SJCRH30 (cell line): ENCODE data around the gene S100A7A. TPM values are rescaled to one million over a fixed set of nuclear protein-coding genes. Genes with fewer than 3 reads are reported as not detected.
A peak's percentile ranks its signal among the peaks of the same experiment; 100 is the strongest.
"Not testable (repeated sequence)": the region's sequence is repeated elsewhere in the genome, so short reads cannot be mapped to it uniquely, and the experiment has no call there.

Source experiments
- DNase-seq, 2 experiments: peaks; one replicate each; pipeline ENCODE4 v3.0.0-alpha.2; 2015 to 2020
- H3K27ac ChIP-seq: fragments of 250-450 bp; sonication (Bioruptor Pico); 2 replicates; pipeline ENCODE4 v1.5.1; 2020; ENCODE audit warnings: mild to moderate bottlenecking, moderate library complexity
- H3K27me3 ChIP-seq: fragments of 250-450 bp; sonication (Bioruptor Pico); 2 replicates; pipeline ENCODE4 v1.5.1; 2020; ENCODE audit warnings: mild to moderate bottlenecking, moderate library complexity
- H3K36me3 ChIP-seq: fragments of 250-450 bp; sonication (Bioruptor Pico); 2 replicates; pipeline ENCODE4 v1.5.1; 2020; ENCODE audit warnings: mild to moderate bottlenecking, moderate library complexity
- H3K4me1 ChIP-seq: fragments of 250-450 bp; sonication (Bioruptor Pico); 2 replicates; pipeline ENCODE4 v1.5.1; 2020; ENCODE audit warnings: mild to moderate bottlenecking, moderate library complexity
- H3K4me3 ChIP-seq: fragments of 250-450 bp; sonication (Bioruptor Pico); 2 replicates; pipeline ENCODE4 v1.5.1; 2020; ENCODE audit warnings: mild to moderate bottlenecking, moderate library complexity
- H3K9me3 ChIP-seq: fragments of 250-450 bp; sonication (Bioruptor Pico); replicated peaks from 2 replicates; pipeline ENCODE4 v1.5.1; 2020; ENCODE audit warnings: mild to moderate bottlenecking, moderate library complexity
- total RNA-seq: library from RNA; depleted of rRNA; stranded (reverse); fragments of >200 nt; shearing (Covaris generic); gene quantifications from 2 replicates; pipeline ENCODE4 v1.2.3, GENCODE V29; 2014

The S100A7A gene
- total RNA-seq, 1 experiment from 2014 or later = not detected

DNA sequence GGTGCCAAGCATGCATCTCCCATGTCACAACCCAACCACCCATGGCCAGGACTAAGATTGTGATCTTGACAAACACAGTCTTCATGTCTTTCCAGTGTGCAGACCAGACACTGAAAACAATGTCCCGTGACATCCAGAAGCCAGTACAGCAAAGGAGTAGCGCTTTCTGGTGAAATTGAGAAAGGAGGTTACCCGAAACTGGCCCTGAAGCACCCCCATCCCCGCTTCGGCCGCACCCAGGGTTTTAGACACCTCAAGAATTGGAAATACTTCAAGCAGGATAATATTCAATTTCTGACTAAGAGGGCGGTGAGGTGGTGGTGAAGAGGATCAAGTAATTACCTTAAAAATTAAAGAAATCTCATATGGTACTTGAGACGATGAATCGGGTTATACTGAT, 14.9 kb upstream of the S100A7A start:
- H3K36me3 ChIP-seq = no peaks in the 10 kb centered on the region
- no peak for DNase-seq
- no peak overlapping the region for H3K4me3 ChIP-seq
- H3K27ac ChIP-seq = no peak overlapping the region
- no peaks in the 10 kb centered on the region for H3K4me1 ChIP-seq
- H3K27me3 ChIP-seq = 0 out of 2 replicates have a peak, but pooled peaks cover 6% of the 10 kb centered on the region
- no peaks in the 10 kb centered on the region for H3K9me3 ChIP-seq

DNA sequence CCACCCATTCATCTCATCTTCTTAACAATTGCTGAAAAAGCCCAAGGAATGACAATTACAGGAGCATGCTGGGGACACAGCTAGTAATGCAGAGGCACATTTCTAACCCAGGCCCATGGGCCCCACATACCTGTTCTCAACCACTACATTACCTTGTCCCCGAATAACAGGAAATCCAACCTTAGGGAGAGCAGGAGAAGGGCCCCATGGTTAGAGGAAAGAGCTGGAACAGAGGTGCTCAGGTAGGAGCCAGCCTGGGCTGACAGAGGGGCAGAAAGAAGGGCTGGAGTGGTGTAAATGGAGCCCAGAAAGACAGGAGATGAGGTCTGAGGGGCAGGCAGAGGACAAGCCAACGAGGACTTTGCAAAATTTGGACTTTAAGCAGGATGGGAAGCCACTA, 14.1 kb upstream of the S100A7A start:
- Histone ChIP-seq H3K27me3 (0 out of 2 replicates have a peak, but pooled peaks cover 6% of the 10 kb centered on the region), H3K36me3 (no peaks in the 10 kb centered on the region), H3K27ac (no peak overlapping the region), H3K4me1 (no peaks in the 10 kb centered on the region), H3K4me3 (no peak overlapping the region), H3K9me3 (no peaks in the 10 kb centered on the region)
- DNase-seq = no peak

DNA sequence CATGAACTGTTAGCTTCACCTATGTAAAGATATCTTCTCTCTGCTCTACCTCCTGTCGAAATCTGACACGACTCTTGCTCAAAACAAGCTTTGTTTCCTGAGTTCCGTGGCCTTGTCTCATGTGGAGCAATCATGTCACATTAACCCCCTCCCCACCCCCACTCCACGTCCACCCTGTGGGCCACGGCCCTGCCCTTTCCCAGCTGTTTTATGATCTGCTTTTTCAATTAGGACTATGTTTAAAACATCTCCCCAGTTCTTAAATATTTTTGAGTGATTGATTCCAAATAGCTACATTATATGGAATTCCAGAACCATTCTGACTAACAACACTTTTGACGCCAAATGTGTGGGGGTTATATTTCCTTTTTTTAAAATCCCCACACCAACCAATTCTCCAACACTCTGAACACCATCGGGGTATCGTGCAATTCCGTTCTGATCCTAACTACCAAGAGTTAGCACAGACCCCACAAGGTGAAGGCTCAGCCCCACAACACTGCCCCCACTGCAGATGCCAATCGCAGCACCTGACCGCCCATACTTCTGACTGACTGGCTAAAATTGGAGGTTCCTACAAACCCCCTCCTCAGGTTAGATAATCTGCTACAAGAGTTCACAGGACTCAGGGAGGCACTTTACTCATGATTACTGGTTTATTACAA, 12.8 kb upstream of the S100A7A start:
- no peak for DNase-seq
- H3K27ac ChIP-seq = no peak overlapping the region
- no peaks in the 10 kb centered on the region for H3K9me3 ChIP-seq
- 0 out of 2 replicates have a peak, but pooled peaks cover 3% of the 10 kb centered on the region for H3K27me3 ChIP-seq
- no peaks in the 10 kb centered on the region for H3K4me1 ChIP-seq
- H3K4me3 ChIP-seq = no peak overlapping the region
- H3K36me3 ChIP-seq = no peaks in the 10 kb centered on the region

DNA sequence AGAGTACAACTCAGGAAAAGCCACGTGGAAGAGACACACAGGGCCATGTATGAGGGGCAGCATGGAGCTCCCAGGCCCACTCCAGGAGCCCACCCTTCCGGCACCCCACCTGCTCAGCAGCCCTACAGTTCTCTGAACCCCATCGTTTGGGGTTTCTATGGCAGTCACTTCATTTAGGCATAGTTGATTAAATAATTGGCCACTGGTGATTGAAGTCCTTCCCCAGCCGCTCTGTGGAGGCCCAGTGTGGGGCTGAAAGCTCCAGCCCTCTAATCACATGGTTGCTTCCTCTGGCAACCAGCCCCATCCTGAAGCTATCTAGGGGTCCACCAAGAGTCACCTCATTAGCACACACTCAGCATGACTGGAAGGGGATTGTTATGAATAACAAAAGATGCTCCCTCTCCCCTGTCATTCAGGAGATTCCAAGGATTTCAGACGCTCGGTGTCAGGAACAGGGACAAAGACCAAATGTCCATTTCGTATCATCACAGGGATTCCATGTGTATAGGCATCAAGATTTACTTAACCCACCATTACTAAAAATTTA, 12.2 kb upstream of the S100A7A start:
- Histone ChIP-seq H3K27me3 (0 out of 2 replicates have a peak, but pooled peaks cover 3% of the 10 kb centered on the region), H3K9me3 (no peaks in the 10 kb centered on the region), H3K4me1 (no peaks in the 10 kb centered on the region), H3K27ac (no peak overlapping the region), H3K4me3 (no peak overlapping the region), H3K36me3 (no peaks in the 10 kb centered on the region)
- no peak for DNase-seq

DNA sequence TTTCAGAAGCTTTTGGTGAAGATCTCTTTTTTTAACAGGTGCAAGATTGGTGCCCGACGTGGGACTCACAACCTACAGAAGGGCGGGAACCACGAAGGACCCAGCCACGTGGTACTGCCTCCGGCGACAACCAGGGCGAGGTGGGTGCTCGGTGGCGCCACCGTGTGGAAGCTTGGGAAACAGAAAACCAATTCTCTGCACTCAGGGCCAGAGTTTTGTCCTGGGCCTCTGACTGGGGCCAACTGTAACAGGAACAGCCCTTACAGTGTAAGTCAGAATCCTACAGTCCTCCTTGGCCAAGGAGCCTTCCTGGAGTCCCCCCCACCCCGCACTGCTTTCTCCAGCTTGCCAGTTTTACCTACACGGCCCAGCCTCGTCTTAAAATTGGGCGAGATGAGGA, 11.6 kb upstream of the S100A7A start:
- Histone ChIP-seq H3K27me3 (0 out of 2 replicates have a peak, but pooled peaks cover 3% of the 10 kb centered on the region), H3K36me3 (no peaks in the 10 kb centered on the region), H3K4me1 (no peaks in the 10 kb centered on the region), H3K9me3 (no peaks in the 10 kb centered on the region), H3K27ac (no peak overlapping the region), H3K4me3 (no peak overlapping the region)
- DNase-seq = peak; percentile 19 to 41

DNA sequence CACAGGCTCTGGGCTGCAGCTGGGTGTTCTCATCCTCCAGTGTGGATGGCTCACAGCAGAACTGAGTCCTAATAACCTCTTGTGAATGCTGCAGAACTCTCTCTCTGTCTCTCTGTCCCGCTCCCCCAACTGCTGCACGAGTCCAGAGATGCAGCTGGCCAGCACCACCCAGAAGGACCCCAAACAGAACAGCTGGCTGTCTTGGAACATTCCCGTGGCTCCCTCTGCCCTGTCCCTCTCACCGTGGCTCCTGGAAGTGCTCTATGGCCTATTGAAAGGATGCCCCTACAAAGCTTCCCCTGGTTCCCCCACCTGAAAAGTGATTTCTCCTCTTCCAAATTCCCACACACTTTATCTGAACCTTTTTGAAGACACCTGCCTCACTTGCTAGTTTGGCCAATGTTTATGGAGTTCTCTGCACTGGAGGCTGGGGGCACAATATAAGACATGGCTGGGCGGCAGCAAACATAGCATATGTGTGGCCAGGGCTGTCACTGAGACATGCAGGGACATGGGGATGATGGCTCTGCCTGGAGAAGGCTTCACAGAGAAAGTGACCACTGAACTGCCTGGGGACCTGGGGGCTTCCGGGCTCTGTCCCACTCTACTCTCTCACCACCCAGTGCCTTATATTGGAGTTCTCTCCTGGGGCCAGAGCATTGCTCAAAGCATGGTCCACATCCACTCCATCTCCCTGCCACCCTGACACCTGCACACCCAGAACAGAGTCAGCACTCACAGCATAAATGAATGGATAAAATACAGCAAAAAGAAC, 10.3 kb upstream of the S100A7A start:
- H3K27ac ChIP-seq, DNase-seq, H3K4me1 ChIP-seq, H3K36me3 ChIP-seq, H3K4me3 ChIP-seq, H3K9me3 ChIP-seq, H3K27me3 ChIP-seq: not testable (repeated sequence)

DNA sequence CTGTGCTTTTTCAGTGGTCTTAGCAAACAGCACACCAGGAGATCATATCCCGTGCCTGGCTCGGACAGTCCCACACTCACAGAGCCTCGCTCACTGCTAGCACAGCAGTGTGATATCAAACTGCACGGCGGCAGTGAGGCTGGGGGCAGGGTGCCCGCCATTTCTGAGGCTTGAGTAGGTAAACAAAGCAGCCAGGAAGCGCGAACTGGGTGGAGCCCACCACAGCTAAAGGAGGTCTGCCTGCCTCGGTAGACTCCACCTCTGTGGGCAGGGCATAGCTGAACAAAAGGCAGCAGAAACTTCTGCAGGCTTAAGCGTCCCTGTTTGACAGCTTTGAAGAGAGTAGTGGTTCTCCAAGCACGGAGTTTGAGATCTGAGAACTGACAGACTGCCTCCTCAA, 9.0 kb upstream of the S100A7A start:
- not testable (repeated sequence) for H3K9me3 ChIP-seq, H3K36me3 ChIP-seq, H3K27ac ChIP-seq, H3K4me3 ChIP-seq, DNase-seq, H3K27me3 ChIP-seq, H3K4me1 ChIP-seq

DNA sequence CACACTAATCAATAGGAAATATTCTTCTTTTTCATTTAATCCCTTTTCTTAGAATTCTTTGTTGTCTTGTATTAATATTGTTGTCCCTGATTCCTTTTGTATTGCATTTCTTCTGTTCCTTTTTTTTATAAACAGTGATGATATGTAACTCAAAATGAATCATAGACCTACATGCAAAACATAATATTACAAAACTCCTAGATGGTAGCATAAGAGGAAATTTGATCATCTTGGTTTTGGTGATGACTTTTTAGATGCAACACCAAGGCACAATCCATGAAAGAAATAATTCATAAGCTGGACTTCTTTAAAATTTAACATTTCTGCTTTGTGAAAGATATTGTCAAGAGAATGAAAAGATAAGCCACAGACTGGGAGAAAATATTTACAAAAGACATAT, 2.4 kb upstream of the S100A7A start:
- not testable (repeated sequence) for DNase-seq, H3K4me1 ChIP-seq, H3K27ac ChIP-seq, H3K9me3 ChIP-seq, H3K36me3 ChIP-seq, H3K27me3 ChIP-seq, H3K4me3 ChIP-seq

DNA sequence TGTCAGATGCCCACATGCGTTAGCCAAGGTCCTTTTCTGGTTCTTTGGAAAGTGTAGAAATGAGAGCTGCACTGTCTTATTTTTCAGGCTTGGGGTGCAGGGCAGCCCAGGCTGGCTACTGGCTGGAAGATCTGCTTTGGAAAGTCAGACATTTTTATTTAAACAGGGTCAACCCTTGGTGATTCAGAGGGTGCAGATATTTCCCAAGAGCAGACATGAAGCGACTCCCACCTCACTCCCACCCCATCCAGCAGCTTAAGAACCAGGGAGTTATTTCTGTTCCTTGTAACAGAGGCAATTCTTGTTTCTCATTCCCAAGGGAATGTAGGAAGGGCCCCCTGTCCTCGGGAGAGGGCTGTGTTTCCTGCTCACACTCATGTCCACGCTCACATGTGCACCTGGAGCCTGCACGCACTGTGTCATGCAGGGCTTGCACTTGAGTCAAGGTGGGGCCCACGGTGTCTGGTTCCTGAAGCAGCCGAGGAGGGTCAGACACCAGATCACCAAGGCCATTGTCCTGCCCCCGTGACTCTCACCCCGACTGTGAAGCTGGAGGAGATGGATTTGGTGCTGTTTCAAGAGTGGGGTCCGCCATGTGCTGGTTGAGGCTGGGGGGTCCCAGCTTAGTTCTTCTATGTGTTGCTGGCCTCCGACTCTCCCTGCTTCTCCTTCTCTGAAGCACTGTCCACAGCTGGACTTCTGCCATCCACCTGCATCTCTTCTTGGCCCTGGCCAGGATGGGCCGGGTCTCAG, 992 bp downstream of the S100A7A start:
- no peak for DNase-seq
- no peaks in the 10 kb centered on the region for H3K9me3 ChIP-seq
- no peak overlapping the region for H3K4me3 ChIP-seq
- no peaks in the 10 kb centered on the region for H3K27me3 ChIP-seq
- H3K27ac ChIP-seq = no peak overlapping the region
- no peaks in the 10 kb centered on the region for H3K4me1 ChIP-seq
- no peaks in the 10 kb centered on the region for H3K36me3 ChIP-seq

DNA sequence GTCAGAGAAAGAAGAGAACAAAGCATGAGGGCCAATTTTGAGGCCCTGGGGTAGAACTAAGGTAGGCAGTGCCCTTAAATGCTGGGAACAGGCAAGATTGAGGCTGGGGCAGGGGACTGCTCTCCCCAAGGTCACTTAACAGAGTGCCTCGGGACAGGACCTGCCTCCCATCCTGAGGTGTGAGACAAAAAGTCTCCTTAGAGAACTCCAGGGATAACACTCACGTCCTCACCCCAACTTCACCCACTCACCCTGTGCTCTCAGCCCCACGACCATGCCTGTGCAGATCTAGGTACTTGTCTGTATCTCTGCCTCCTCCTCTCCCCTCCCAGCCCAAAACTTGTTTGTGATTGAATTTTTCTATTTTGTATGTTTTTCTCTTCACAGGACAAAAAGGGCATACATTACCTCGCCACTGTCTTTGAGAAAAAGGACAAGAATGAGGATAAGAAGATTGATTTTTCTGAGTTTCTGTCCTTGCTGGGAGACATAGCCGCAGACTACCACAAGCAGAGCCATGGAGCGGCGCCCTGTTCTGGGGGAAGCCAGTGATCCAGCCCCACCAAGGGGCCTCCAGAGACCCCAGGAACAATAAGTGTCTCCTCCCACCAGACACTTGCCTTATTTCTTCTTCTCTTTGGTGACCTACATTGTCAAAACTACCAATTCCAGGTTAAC, 2.6 kb downstream of the S100A7A start:
- H3K9me3 ChIP-seq, H3K27me3 ChIP-seq, H3K4me1 ChIP-seq, H3K4me3 ChIP-seq, H3K27ac ChIP-seq, DNase-seq, H3K36me3 ChIP-seq: not testable (repeated sequence)

DNA sequence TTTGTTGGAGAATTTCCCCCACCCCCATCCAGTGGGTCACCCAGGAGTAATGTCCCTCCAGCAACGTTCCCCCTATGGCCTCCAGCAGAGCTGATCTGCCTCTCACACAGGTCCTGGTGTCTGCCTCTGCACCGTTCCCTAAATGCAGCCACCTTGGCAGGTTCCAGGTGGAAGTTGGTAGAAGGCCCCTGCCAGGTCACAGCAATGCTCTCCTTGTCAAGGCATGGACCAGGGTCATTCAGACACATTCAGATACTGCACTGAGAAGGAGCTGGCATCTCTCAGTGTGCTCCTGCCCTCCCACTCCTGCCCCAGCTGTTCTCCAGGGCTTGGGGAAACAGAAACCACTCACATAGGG, 3.1 kb downstream of the S100A7A start:
- not testable (repeated sequence) for DNase-seq, H3K27ac ChIP-seq, H3K4me1 ChIP-seq, H3K27me3 ChIP-seq, H3K9me3 ChIP-seq, H3K36me3 ChIP-seq, H3K4me3 ChIP-seq

DNA sequence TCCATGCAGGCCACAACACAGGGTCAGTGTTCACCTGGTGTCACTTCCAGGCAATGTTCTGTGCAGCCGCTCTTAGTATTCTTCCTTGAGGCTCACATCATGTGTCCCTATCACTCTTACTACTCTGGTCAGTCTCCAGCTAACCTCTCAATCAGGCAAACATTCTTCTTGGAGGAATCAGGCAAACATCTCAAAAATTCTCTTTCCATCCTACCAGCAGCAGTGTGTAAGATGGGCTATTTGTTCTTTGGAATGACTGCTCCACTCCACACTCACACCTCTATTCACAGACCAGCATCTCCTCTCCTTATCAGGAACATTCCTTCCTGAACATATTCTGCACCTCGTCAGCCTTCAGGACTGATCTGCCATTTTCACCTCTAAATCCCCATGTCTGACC, 4.0 kb downstream of the S100A7A start:
- Histone ChIP-seq H3K4me1 (no peaks in the 10 kb centered on the region), H3K9me3 (no peaks in the 10 kb centered on the region), H3K4me3 (no peak overlapping the region), H3K27me3 (no peaks in the 10 kb centered on the region), H3K36me3 (no peaks in the 10 kb centered on the region), H3K27ac (no peak overlapping the region)
- no peak for DNase-seq

DNA sequence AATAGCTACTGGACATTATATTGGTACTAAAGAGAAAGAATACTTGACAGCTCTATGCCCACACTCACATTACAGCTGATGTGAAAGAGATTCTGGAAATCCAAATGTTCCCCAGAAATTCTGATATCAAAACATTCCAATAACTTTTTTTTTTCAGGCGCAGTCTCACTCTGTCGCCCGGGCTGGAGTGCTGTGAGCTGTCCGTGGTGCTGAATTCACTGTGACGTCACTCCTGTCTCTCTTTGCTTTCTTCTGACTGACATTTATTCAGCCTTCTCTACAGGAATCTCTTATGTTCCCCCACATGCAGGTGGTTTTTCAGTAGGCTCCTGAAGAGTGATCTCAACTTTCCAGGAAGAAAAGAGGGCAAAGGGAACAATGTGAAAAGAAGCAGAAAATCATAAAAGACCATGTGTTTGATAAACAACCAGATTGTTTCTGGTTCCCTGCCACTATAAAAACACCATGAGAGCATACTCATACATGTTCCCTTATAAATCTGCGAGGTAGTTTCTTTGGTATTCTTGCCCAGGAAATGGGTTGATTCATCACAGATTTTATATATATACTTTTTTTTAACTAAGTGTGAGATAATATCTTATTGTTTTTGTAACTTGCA, 6.2 kb downstream of the S100A7A start:
- Histone ChIP-seq H3K27ac (no peak overlapping the region), H3K36me3 (no peaks in the 10 kb centered on the region), H3K9me3 (no peaks in the 10 kb centered on the region), H3K4me3 (no peak overlapping the region), H3K27me3 (no peaks in the 10 kb centered on the region), H3K4me1 (no peaks in the 10 kb centered on the region)
- peak; percentile 49 to 76 for DNase-seq

DNA sequence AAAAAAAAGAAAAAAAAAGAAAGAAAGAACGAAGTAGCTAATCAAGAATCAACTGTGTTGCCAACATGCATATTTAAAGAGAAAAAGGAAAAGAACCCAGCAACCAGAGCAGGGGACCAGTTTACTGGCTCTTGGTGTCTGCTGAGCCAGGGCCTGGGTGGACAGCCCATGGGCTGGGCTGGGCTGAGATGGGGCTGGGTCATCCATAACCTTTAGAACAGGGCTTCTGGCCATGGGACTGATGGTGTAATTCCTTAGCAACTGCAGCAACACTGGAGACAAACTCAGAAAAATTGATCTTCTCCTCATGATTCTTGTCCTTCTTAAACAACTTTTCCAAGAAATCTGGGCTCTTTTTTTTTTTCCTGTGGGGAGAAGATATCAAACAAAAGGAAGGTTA, 10.5 kb downstream of the S100A7A start:
- Histone ChIP-seq H3K27me3 (no peaks in the 10 kb centered on the region), H3K4me1 (no peaks in the 10 kb centered on the region), H3K27ac (no peak overlapping the region), H3K4me3 (no peak overlapping the region), H3K36me3 (no peaks in the 10 kb centered on the region), H3K9me3 (no peaks in the 10 kb centered on the region)
- no peak for DNase-seq
